Measurements from ENCODE around the gene CEP76.

CEP76 gene

GRCh38 chr18:12692206-12692605, 10.3 kb downstream of the CEP76 start:
- DNase-seq (ENCODE audit: low read depth in 1 of 2, low spot score in 1 of 2): no peak

GRCh38 chr18:12689256-12689850, 13.2 kb downstream of the CEP76 start:
- no peak for TF ChIP-seq JUND (IDR thresholded peaks at IDR 0.05; ENCODE audit: low read depth)
- no peak for DNase-seq (ENCODE audit: low read depth in 1 of 2, low spot score in 1 of 2)
- in situ Hi-C loops (cut with HindIII; ENCODE audit: low pct_unique_long_range_greater_than_20kb, low sequenced_read_pairs): no loop called here

More at GRCh38 chr18:12692206-12692605, 10.3 kb downstream of the CEP76 start:
- in situ Hi-C loops (cut with HindIII; ENCODE audit: low pct_unique_long_range_greater_than_20kb, low sequenced_read_pairs): no loop called here
- no peak for TF ChIP-seq JUND (IDR thresholded peaks at IDR 0.05; ENCODE audit: low read depth)

- DNase-seq (ENCODE audit: low read depth in 1 of 2, low spot score in 1 of 2): peak in 1 of 2 experiments; percentile 30
- TF ChIP-seq JUND (IDR thresholded peaks at IDR 0.05; ENCODE audit: low read depth): no peak
- in situ Hi-C loops (cut with HindIII; ENCODE audit: low pct_unique_long_range_greater_than_20kb, low sequenced_read_pairs): no loop called here
Measured at GRCh38 chr18:12686100-12686499, 16.4 kb downstream of the CEP76 start.

GRCh38 chr18:12679183-12679786, 23.2 kb downstream of the CEP76 start:
- TF ChIP-seq JUND (IDR thresholded peaks at IDR 0.05; ENCODE audit: low read depth): no peak
- DNase-seq (ENCODE audit: low read depth in 1 of 2, low spot score in 1 of 2): no peak
- in situ Hi-C loops (cut with HindIII; ENCODE audit: low pct_unique_long_range_greater_than_20kb, low sequenced_read_pairs): no loop called here

GRCh38 chr18:12668041-12668440, 34.5 kb downstream of the CEP76 start:
- in situ Hi-C loops (cut with HindIII; ENCODE audit: low pct_unique_long_range_greater_than_20kb, low sequenced_read_pairs): no loop called here
- no peak for DNase-seq (ENCODE audit: low read depth in 1 of 2, low spot score in 1 of 2)
- TF ChIP-seq JUND (IDR thresholded peaks at IDR 0.05; ENCODE audit: low read depth): no peak

- in situ Hi-C loops (cut with HindIII; ENCODE audit: low pct_unique_long_range_greater_than_20kb, low sequenced_read_pairs): no loop called here
- DNase-seq (ENCODE audit: low read depth in 1 of 2, low spot score in 1 of 2): peak in 1 of 2 experiments; percentile 54
Measured at GRCh38 chr18:12659904-12660605, 42.5 kb downstream of the CEP76 start.

GRCh38 chr18:12658426-12659138, 43.9 kb downstream of the CEP76 start:
- DNase-seq (ENCODE audit: low read depth in 1 of 2, low spot score in 1 of 2): peak in 1 of 2 experiments; percentile 30
- in situ Hi-C loops (cut with HindIII; ENCODE audit: low pct_unique_long_range_greater_than_20kb, low sequenced_read_pairs): no loop called here
- no peak for TF ChIP-seq JUND (IDR thresholded peaks at IDR 0.05; ENCODE audit: low read depth)

More at GRCh38 chr18:12659904-12660605, 42.5 kb downstream of the CEP76 start:
- no peak for TF ChIP-seq JUND (IDR thresholded peaks at IDR 0.05; ENCODE audit: low read depth)

GRCh38 chr18:12657684-12658425, 44.7 kb downstream of the CEP76 start, which contains the start of gene SPIRE1:
SPIRE1 (minus strand) TSS chr18:12658107; CDS start chr18:12657866, 241 bp downstream.
- peak; percentile 69 to 72 for DNase-seq (ENCODE audit: low read depth in 1 of 2, low spot score in 1 of 2)
- TF ChIP-seq JUND (IDR thresholded peaks at IDR 0.05; ENCODE audit: low read depth): no peak
- in situ Hi-C loops (cut with HindIII; ENCODE audit: low pct_unique_long_range_greater_than_20kb, low sequenced_read_pairs): no loop called here

- in situ Hi-C loops (cut with HindIII; ENCODE audit: low pct_unique_long_range_greater_than_20kb, low sequenced_read_pairs): no loop called here
- peak in 1 of 2 experiments; percentile 17 for DNase-seq (ENCODE audit: low read depth in 1 of 2, low spot score in 1 of 2)
- TF ChIP-seq JUND (IDR thresholded peaks at IDR 0.05; ENCODE audit: low read depth): no peak
Measured at GRCh38 chr18:12656938-12657683, 45.4 kb downstream of the CEP76 start.

GRCh38 chr18:12656605-12656937, 46.0 kb downstream of the CEP76 start:
- DNase-seq (ENCODE audit: low read depth in 1 of 2, low spot score in 1 of 2): no peak
- TF ChIP-seq JUND (IDR thresholded peaks at IDR 0.05; ENCODE audit: low read depth): no peak
- in situ Hi-C loops (cut with HindIII; ENCODE audit: low pct_unique_long_range_greater_than_20kb, low sequenced_read_pairs): no loop called here

GRCh38 chr18:12654971-12655370, 47.6 kb downstream of the CEP76 start:
- no peak for TF ChIP-seq JUND (IDR thresholded peaks at IDR 0.05; ENCODE audit: low read depth)
- in situ Hi-C loops (cut with HindIII; ENCODE audit: low pct_unique_long_range_greater_than_20kb, low sequenced_read_pairs): no loop called here
- no peak for DNase-seq (ENCODE audit: low read depth in 1 of 2, low spot score in 1 of 2)

Measured in T47D (cell line).